ENCODE results near the gene ADCY6. TPM values are rescaled to one million over a fixed set of nuclear protein-coding genes. Genes with fewer than 3 reads are reported as not detected.
A peak's percentile ranks its signal among the peaks of the same experiment; 100 is the strongest.

ADCY6 gene
- total and polyA plus RNA-seq, 12 donors, result 35.3 to 144 (median 121) TPM

GRCh38 chr12:48775299-48775698, 13.6 kb downstream of the ADCY6 start:
- intact Hi-C loops (cut with DNase I), result no loop called here
- TF ChIP-seq, protein P1, sequence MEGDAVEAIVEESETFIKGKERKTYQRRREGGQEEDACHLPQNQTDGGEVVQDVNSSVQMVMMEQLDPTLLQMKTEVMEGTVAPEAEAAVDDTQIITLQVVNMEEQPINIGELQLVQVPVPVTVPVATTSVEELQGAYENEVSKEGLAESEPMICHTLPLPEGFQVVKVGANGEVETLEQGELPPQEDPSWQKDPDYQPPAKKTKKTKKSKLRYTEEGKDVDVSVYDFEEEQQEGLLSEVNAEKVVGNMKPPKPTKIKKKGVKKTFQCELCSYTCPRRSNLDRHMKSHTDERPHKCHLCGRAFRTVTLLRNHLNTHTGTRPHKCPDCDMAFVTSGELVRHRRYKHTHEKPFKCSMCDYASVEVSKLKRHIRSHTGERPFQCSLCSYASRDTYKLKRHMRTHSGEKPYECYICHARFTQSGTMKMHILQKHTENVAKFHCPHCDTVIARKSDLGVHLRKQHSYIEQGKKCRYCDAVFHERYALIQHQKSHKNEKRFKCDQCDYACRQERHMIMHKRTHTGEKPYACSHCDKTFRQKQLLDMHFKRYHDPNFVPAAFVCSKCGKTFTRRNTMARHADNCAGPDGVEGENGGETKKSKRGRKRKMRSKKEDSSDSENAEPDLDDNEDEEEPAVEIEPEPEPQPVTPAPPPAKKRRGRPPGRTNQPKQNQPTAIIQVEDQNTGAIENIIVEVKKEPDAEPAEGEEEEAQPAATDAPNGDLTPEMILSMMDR (IDR thresholded peaks at IDR 0.05), result no peak
- DNase-seq (no peak), ATAC-seq (no peak)
- H3K4me1 ChIP-seq, result peaks cover 11 to 68% (median 35%) of the 10 kb centered on the region in 9 donors
- H3K27me3 ChIP-seq, result no peaks in the 10 kb centered on the region
- peaks cover 0 to 81% (median 69%) of the 10 kb centered on the region in 9 donors for H3K36me3 ChIP-seq
- peak overlapping the region in 3 of 10 donors; percentile 15 to 25 (median 18) for H3K27ac ChIP-seq
- WGBS, 2 donors, result 94 to 96% methylated on average over 8 of the region's 8 CpGs
- H3K4me3 ChIP-seq, result no peak overlapping the region
- no peaks in the 10 kb centered on the region for H3K9me3 ChIP-seq

DNA sequence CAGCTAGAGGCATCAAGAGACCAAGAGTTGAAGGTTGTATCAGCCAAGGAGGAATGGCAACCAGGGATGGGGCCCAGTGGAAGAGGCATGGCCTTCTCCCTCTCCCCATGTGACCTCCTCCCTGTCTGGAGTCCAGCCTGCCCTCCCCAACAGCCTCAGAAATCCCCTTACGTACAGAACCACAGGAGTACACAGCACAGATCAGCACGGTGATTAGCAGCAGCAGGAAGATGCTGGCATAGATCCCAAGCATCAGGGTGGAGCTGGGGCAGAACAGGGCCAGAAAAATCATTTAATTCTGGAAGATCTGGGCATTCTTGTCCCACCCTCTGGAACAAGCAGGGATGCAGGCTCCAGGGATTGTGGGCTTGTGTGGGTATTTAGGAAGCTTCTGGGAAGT, 14.4 kb downstream of the ADCY6 start:
- intact Hi-C loops (cut with DNase I), result no loop called here
- H3K27me3 ChIP-seq, result no peaks in the 10 kb centered on the region
- no peak overlapping the region for H3K4me3 ChIP-seq
- DNase-seq (no peak), ATAC-seq (no peak)
- H3K36me3 ChIP-seq, result peaks cover 0 to 89% (median 73%) of the 10 kb centered on the region in 9 donors
- 26 to 28% methylated on average over 2 of the region's 2 CpGs for WGBS, 2 donors
- H3K27ac ChIP-seq, result peak overlapping the region in 1 of 10 donors; percentile 15
- H3K4me1 ChIP-seq, result peaks cover 5 to 60% (median 27%) of the 10 kb centered on the region in 9 donors
- TF ChIP-seq, protein P1 (IDR thresholded peaks at IDR 0.05), result no peak
- H3K9me3 ChIP-seq, result no peaks in the 10 kb centered on the region

GRCh38 chr12:48773686-48774085, 15.2 kb downstream of the ADCY6 start:
- H3K4me3 ChIP-seq, result no peak overlapping the region
- WGBS, 2 donors, result 84 to 91% methylated on average over 5 of the region's 5 CpGs
- H3K27ac ChIP-seq, result peak overlapping the region in 2 of 10 donors; percentile 7 to 56
- no peak for DNase-seq
- H3K9me3 ChIP-seq, result no peaks in the 10 kb centered on the region
- peaks cover 0 to 97% (median 73%) of the 10 kb centered on the region in 9 donors for H3K36me3 ChIP-seq
- H3K4me1 ChIP-seq, result peaks cover 0 to 58% (median 21%) of the 10 kb centered on the region in 9 donors
- TF ChIP-seq, protein P1 (IDR thresholded peaks at IDR 0.05), result no peak
- no peak for ATAC-seq
- H3K27me3 ChIP-seq, result no peaks in the 10 kb centered on the region
- intact Hi-C loops (cut with DNase I), result no loop called here

DNA sequence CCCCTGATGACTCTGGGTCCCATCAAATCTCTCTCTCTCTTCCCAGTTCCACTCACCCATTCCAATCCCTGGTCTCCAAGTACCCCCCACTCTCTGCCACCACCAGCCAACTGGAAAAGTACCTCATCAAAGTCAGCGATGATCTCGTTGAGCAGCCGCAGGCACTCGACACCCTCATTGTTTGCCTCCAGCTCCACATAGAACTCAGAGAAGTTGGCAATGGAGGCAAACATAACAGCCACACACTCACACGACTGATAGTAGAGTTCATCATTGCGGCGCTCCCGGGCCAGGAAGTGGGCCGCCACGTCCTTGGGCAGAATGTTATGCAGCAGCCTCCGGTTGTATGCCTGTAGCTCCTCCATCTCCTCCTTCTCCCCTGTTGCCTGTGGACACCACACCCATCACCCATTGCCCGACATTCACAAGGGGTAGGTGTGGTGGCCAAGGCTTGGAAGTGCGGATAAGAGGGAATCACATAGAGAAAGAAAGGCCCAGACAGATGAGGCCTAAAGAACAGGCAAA, 17.2 kb downstream of the ADCY6 start:
- Histone ChIP-seq H3K4me3 (no peak overlapping the region), H3K27ac (peak overlapping the region in 3 of 10 donors; percentile 8 to 56 (median 37)), H3K36me3 (peaks cover 0 to 100% (median 71%) of the 10 kb centered on the region in 9 donors), H3K27me3 (no peaks in the 10 kb centered on the region), H3K9me3 (no peaks in the 10 kb centered on the region), H3K4me1 (peaks cover 4 to 58% (median 22%) of the 10 kb centered on the region in 9 donors)
- TF ChIP-seq, protein P1 (IDR thresholded peaks at IDR 0.05), result no peak
- no peak for ATAC-seq
- WGBS, 2 donors, result 78 to 82% methylated on average over 13 of the region's 13 CpGs
- intact Hi-C loops (cut with DNase I), result no loop called here
- no peak for DNase-seq
